GM06990 (cell line): ENCODE measurements around the gene SPATA19.

Experiments used
- DNase-seq: peaks from one replicate; pipeline ENCODE4 v3.0.0-alpha.2; 2011; ENCODE audit not compliant: insufficient read length; ENCODE audit errors: extremely low read depth
- H3K27me3 ChIP-seq: replicated peaks from 2 replicates; pipeline ENCODE4 v1.6.0; 2011; ENCODE audit warnings: low read length; ENCODE audit not compliant: control insufficient read depth, insufficient read depth
- H3K36me3 ChIP-seq: 2 replicates; pipeline ENCODE4 v1.5.1; 2011; ENCODE audit warnings: low read length; ENCODE audit not compliant: control insufficient read depth, insufficient read depth
- H3K4me3 ChIP-seq: replicated peaks from 2 replicates; pipeline ENCODE4 v1.5.1; 2011; ENCODE audit warnings: low read depth, mild to moderate bottlenecking, control low read depth, low read length
- TF ChIP-seq, protein P1 (sequence below): IDR thresholded peaks from 2 replicates; pipeline ENCODE4 v1.5.1; 2011; ENCODE audit warnings: low read length, control low read depth, mild to moderate bottlenecking, inconsistent platforms; ENCODE audit not compliant: insufficient read depth, poor library complexity, severe bottlenecking

The SPATA19 gene, protein sequence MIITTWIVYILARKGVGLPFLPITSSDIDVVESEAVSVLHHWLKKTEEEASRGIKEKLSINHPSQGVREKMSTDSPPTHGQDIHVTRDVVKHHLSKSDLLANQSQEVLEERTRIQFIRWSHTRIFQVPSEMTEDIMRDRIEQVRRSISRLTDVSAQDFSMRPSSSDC

DNA sequence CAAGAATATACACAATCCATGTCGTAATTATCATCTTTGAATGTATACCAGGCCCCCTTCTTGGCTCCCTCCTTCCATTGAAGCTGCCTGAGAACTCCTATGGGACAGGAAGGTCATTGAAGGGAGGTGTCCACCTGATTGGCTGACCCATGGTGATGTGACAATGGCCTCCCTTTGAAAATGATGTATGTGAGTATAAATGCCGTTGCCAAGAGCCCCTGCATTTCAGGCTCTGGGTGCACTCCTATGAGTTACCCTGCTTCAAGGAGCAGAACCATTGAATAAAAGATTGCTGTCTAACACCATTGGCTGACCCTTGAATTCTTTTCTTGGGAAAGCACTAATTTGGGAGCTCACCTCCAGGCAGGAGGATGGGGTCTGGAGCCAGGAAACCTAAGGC lies at the start of gene SPATA19:
Gene SPATA19 (minus strand): TSS at position 101 of the 400 bp plus-strand sequence. CDS start 67 bp downstream, at position 34.
- TF ChIP-seq, protein P1, sequence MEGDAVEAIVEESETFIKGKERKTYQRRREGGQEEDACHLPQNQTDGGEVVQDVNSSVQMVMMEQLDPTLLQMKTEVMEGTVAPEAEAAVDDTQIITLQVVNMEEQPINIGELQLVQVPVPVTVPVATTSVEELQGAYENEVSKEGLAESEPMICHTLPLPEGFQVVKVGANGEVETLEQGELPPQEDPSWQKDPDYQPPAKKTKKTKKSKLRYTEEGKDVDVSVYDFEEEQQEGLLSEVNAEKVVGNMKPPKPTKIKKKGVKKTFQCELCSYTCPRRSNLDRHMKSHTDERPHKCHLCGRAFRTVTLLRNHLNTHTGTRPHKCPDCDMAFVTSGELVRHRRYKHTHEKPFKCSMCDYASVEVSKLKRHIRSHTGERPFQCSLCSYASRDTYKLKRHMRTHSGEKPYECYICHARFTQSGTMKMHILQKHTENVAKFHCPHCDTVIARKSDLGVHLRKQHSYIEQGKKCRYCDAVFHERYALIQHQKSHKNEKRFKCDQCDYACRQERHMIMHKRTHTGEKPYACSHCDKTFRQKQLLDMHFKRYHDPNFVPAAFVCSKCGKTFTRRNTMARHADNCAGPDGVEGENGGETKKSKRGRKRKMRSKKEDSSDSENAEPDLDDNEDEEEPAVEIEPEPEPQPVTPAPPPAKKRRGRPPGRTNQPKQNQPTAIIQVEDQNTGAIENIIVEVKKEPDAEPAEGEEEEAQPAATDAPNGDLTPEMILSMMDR = no peak
- no peaks in the 10 kb centered on the region; the same call in none of the 2 replicates for H3K27me3 ChIP-seq
- DNase-seq = no peak
- H3K4me3 ChIP-seq = no peak within 1 kb of the TSS
- H3K36me3 ChIP-seq = no peaks in the 10 kb centered on the region

DNA sequence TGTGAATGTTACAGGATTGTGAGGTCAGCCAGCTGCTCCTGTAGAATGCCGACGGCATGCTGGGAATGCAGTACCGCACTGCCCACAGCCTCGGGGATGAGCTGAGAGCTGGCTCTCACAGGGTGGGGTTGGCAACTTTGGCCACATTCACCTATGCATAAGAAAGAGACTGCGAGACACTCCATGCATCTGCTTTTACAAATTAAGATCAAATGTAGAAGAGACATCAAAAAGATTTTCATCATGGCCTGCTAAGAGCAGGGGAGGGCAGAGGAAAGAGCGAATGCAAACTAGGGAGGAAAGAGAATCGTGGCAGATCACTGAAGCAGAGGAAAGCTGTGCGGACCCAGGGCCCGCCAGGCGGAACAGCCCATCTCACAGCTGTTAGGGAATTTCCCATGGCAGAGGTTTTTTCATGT lies 49.8 kb upstream of the SPATA19 start:
- TF ChIP-seq, protein P1 = no peak
- peak; percentile 43 for DNase-seq

DNA sequence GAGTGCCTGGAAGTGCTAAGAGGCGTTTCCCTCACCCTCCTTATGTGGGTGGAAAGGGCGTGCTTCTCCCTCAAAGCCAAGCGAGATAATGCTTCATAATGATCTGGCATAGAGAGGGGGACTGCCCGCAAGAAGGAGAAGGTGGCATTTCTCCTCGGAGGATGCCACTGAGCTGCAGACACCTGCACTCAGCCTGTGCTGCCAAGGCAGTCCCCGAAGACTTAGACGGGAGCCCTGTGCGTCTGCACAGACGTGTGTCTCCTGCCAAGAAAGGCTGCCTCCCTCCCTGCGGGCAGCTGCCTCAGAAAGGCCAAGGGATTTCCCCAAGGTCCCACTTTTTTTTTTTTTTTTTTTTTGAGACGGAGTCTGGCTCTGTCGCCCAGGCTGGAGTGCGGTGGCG lies 48.1 kb upstream of the SPATA19 start:
- TF ChIP-seq, protein P1 = no peak
- Histone ChIP-seq H3K36me3 (no peaks in the 10 kb centered on the region), H3K4me3 (no peak overlapping the region), H3K27me3 (no peaks in the 10 kb centered on the region)
- no peak for DNase-seq

More for the DNA sequence above, 49.8 kb upstream of the SPATA19 start:
- Histone ChIP-seq H3K27me3 (no peaks in the 10 kb centered on the region), H3K36me3 (no peaks in the 10 kb centered on the region), H3K4me3 (no peak overlapping the region)

DNA sequence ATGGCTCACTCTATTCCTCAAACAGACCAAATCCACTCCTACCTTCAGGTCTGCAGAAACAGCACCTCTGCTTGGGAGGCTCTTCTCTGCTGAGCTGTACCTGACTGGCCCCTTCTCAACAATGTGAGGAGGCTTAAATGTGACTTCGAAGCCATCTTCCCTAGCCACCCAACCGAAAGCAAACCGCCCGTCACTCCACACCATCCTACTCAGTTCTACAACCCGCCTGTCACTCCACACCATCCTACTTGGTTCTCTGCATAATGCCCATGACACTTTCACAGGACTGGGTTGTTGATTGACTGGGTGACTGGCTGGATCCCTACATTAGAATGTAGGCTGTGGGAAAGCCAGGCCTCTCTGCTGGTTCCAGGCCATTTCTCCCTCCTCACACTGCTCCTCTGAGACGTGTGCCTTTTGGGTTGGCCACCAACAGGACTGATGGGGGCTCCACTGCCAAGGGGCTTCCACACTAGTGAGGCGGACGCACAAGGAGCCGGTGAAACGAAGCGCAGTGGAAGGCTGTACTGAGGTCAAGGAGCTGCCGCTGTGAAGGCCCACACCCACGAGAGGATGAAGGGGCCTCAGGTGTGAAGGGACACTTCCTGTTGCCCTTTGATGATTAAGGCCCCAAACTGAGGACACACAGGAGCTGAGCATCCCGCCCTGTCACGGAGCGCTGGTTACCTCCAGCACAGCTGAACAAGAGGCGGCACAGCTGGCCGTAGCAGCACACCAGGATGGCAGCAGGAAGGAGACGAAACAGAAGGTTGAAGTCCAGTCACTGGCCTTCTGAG lies 47.5 kb upstream of the SPATA19 start:
- no peaks in the 10 kb centered on the region for H3K36me3 ChIP-seq

DNA sequence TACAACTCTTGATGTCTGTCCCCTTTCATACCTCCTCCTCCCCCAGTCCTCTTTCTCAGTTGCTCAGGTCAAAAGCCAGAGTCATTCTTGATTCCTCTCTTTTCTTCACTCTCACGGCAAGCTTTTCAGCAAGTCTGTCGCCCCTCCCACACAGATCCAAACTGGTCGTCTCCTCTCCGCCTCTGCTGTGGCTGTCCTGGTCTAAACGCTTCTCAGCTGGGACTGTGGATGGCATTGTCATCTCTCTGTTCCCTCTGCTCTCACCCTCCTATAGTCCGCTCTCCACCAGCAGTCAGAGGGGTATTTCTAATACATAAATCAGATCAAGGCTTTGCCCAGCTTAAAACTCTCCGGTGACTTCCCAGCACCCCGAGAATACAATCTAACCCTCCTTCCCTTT lies 46.8 kb upstream of the SPATA19 start:
- TF ChIP-seq, protein P1 = no peak
- H3K27me3 ChIP-seq = no peaks in the 10 kb centered on the region

More for the DNA sequence above, 47.5 kb upstream of the SPATA19 start:
- TF ChIP-seq, protein P1 = no peak
- Histone ChIP-seq H3K27me3 (no peaks in the 10 kb centered on the region), H3K4me3 (no peak overlapping the region)
- DNase-seq = no peak

More for the DNA sequence above, 46.8 kb upstream of the SPATA19 start:
- Histone ChIP-seq H3K36me3 (no peaks in the 10 kb centered on the region), H3K4me3 (no peak overlapping the region)
- no peak for DNase-seq
